Neural progenitor cell (in vitro differentiated cells): ENCODE data around the gene ATRN. TPM values are rescaled to one million over a fixed set of nuclear protein-coding genes. Genes with fewer than 3 reads are reported as not detected.

Experiments used
- DNase-seq: peaks from one replicate; pipeline ENCODE4 v3.0.0-alpha.2; 2016; ENCODE audit warnings: low spot score
- H2AFZ ChIP-seq: fragments of 200-600 bp; sonication (generic); replicated peaks from 2 replicates; pipeline ENCODE4 v1.6.1; 2016; ENCODE audit warnings: antibody characterized with exemption
- H3F3A ChIP-seq: fragments of 200-600 bp; sonication (generic); 2 replicates; pipeline ENCODE4 v1.6.1; 2016; ENCODE audit warnings: antibody characterized with exemption, low read depth
- H3K27ac ChIP-seq: fragments of 200-600 bp; sonication (generic); 2 replicates; pipeline ENCODE4 v1.5.1; 2016; ENCODE audit warnings: mild to moderate bottlenecking
- H3K27me3 ChIP-seq: fragments of 200-600 bp; sonication (generic); 2 replicates; pipeline ENCODE4 v1.6.1; 2016; ENCODE audit warnings: mild to moderate bottlenecking, moderate library complexity
- H3K36me3 ChIP-seq: fragments of 200-600 bp; sonication (generic); 2 replicates; pipeline ENCODE4 v1.5.1; 2016
- H3K4me1 ChIP-seq: fragments of 200-600 bp; sonication (generic); 2 replicates; pipeline ENCODE4 v1.6.1; 2016; ENCODE audit warnings: mixed run types
- H3K4me2 ChIP-seq: fragments of 200-600 bp; sonication (generic); 2 replicates; pipeline ENCODE4 v1.6.1; 2016
- H3K4me3 ChIP-seq: fragments of 200-600 bp; sonication (generic); 2 replicates; pipeline ENCODE4 v1.5.1; 2016
- H3K79me2 ChIP-seq: fragments of 200-600 bp; sonication (generic); 2 replicates; pipeline ENCODE4 v1.6.1; 2016; ENCODE audit warnings: low read depth
- H3K9ac ChIP-seq: fragments of 200-600 bp; sonication (generic); 2 replicates; pipeline ENCODE4 v1.6.1; 2016
- H3K9me3 ChIP-seq: fragments of 200-600 bp; sonication (generic); 2 replicates; pipeline ENCODE4 v1.5.1; 2016; ENCODE audit warnings: low read depth
- H4K20me1 ChIP-seq: fragments of 200-600 bp; sonication (generic); 2 replicates; pipeline ENCODE4 v1.6.1; 2016; ENCODE audit warnings: low read depth
- H3K27ac Mint-ChIP-seq: 3 replicates; pipeline ENCODE4 v1.8.0; 2021; ENCODE audit warnings: mixed read lengths
- H3K27me3 Mint-ChIP-seq: 2 replicates; pipeline ENCODE4 v1.8.0; 2022; ENCODE audit warnings: low read depth, mild to moderate bottlenecking, inconsistent platforms, moderate library complexity, mixed read lengths; ENCODE audit not compliant: insufficient read depth
- H3K36me3 Mint-ChIP-seq: 3 replicates; pipeline ENCODE4 v1.8.0; 2021; ENCODE audit warnings: mixed read lengths
- H3K4me1 Mint-ChIP-seq: 3 replicates; pipeline ENCODE4 v1.8.0; 2021; ENCODE audit warnings: mixed read lengths
- H3K4me3 Mint-ChIP-seq: 3 replicates; pipeline ENCODE4 v1.8.0; 2021; ENCODE audit warnings: mild to moderate bottlenecking, moderate library complexity, mixed read lengths
- H3K9me3 Mint-ChIP-seq: 3 replicates; pipeline ENCODE4 v1.8.0; 2020; ENCODE audit warnings: mixed read lengths
- EZH2 ChIP-seq: fragments of 200-600 bp; sonication (generic); IDR thresholded peaks from 2 replicates; pipeline ENCODE4 v1.6.1; 2017; ENCODE audit warnings: antibody characterized with exemption, mild to moderate bottlenecking, moderate library complexity
- EZH2phosphoT487 ChIP-seq: fragments of 200-600 bp; sonication (generic); IDR thresholded peaks from 2 replicates; pipeline ENCODE4 v1.6.1; 2017; ENCODE audit warnings: antibody characterized with exemption
- total RNA-seq: library from RNA; depleted of rRNA; stranded (reverse); fragments of >200 nt; gene quantifications from 2 replicates; pipeline ENCODE4 v1.2.3, GENCODE V29; 2015; ENCODE audit warnings: low replicate concordance
- TF ChIP-seq, protein P1 (sequence below): fragments of 200-600 bp; sonication (generic); IDR thresholded peaks from 2 replicates; pipeline ENCODE4 v1.5.1; 2017; ENCODE audit warnings: antibody characterized with exemption, mild to moderate bottlenecking

Gene ATRN
- total RNA-seq, 1 donor from 2014 or later: 36.8 TPM

DNA sequence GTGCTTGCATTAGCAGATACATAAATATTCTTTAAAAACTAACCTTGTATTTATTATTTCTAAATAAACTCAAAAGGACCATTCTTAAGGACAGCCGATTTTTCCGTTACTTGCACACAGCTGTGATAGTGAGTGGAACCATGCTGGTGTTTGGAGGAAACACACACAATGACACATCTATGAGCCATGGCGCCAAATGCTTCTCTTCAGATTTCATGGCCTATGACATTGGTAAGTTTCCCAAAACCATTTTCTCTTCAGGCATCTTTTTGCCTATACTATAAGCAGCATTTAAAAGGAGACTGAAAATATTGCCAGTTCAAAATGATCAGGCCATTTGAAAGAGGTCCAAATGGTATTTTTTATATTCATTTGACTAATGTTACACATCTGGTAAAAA, 92.3 kb downstream of the ATRN start:
- H3K36me3 ChIP-seq: no peaks in the 10 kb centered on the region
- H3K4me2 ChIP-seq: no peak overlapping the region
- no peaks in the 10 kb centered on the region for H3K27me3 ChIP-seq
- Mint-ChIP-seq H3K9me3 (no peaks in the 10 kb centered on the region), H3K27ac (no peak overlapping the region), H3K4me3 (no peak overlapping the region), H3K36me3 (peaks cover 7% of the 10 kb centered on the region), H3K4me1 (no peaks in the 10 kb centered on the region), H3K27me3 (peaks cover 4% of the 10 kb centered on the region)
- H3K4me1 ChIP-seq: no peaks in the 10 kb centered on the region
- no peak overlapping the region for H3K4me3 ChIP-seq
- no peaks in the 10 kb centered on the region for H4K20me1 ChIP-seq
- DNase-seq: no peak
- no peaks in the 10 kb centered on the region for H3K9me3 ChIP-seq
- H3K9ac ChIP-seq: no peak overlapping the region
- H2AFZ ChIP-seq: no peak overlapping the region
- H3F3A ChIP-seq: peaks cover 4% of the 10 kb centered on the region
- TF ChIP-seq, protein P1, sequence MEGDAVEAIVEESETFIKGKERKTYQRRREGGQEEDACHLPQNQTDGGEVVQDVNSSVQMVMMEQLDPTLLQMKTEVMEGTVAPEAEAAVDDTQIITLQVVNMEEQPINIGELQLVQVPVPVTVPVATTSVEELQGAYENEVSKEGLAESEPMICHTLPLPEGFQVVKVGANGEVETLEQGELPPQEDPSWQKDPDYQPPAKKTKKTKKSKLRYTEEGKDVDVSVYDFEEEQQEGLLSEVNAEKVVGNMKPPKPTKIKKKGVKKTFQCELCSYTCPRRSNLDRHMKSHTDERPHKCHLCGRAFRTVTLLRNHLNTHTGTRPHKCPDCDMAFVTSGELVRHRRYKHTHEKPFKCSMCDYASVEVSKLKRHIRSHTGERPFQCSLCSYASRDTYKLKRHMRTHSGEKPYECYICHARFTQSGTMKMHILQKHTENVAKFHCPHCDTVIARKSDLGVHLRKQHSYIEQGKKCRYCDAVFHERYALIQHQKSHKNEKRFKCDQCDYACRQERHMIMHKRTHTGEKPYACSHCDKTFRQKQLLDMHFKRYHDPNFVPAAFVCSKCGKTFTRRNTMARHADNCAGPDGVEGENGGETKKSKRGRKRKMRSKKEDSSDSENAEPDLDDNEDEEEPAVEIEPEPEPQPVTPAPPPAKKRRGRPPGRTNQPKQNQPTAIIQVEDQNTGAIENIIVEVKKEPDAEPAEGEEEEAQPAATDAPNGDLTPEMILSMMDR: no peak
- TF ChIP-seq EZH2phosphoT487 (no peak), EZH2 (no peak)
- H3K27ac ChIP-seq: no peak overlapping the region
- no peaks in the 10 kb centered on the region for H3K79me2 ChIP-seq

DNA sequence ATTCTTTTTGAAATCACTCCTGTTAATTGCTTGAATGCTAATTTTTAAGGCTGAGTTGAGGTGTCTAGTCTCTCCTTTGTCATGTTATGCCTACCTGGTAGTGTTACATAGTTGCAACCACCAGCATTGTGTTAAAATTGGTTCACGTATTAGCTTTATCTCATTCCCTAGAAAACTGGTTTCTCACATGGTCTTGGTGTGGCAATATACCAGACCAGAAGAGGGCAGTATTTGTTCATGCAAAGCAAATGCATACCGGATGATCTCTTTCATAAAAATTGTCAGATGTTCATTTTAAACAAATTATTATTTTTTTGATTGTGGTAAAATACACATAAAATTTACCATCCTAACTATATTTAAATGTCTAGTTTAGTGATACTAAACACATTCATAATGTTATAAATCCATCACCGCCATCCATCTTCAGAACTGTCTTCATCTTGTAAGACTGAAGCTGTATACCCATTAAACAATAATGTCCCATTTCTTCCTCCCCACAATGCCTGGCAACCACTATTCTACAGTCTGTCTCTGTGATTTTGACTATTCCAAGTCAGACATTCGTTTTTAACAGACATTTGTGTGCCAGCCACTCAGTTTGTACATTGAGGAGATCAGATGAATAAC, 92.8 kb downstream of the ATRN start:
- Mint-ChIP-seq H3K27ac (no peak overlapping the region), H3K36me3 (peaks cover 7% of the 10 kb centered on the region), H3K4me3 (no peak overlapping the region), H3K9me3 (no peaks in the 10 kb centered on the region), H3K27me3 (peaks cover 4% of the 10 kb centered on the region), H3K4me1 (no peaks in the 10 kb centered on the region)
- H3K4me3 ChIP-seq: no peak overlapping the region
- no peak overlapping the region for H3K4me2 ChIP-seq
- H3K27ac ChIP-seq: no peak overlapping the region
- TF ChIP-seq, protein P1: peak; percentile 81
- no peak for TF ChIP-seq EZH2phosphoT487
- peaks cover 2% of the 10 kb centered on the region for H3F3A ChIP-seq
- H3K9ac ChIP-seq: no peak overlapping the region
- H3K27me3 ChIP-seq: no peaks in the 10 kb centered on the region
- DNase-seq: peak; percentile 61
- no peaks in the 10 kb centered on the region for H3K36me3 ChIP-seq
- no peaks in the 10 kb centered on the region for H4K20me1 ChIP-seq
- H3K4me1 ChIP-seq: no peaks in the 10 kb centered on the region
- H3K9me3 ChIP-seq: no peaks in the 10 kb centered on the region
- H2AFZ ChIP-seq: no peak overlapping the region
- H3K79me2 ChIP-seq: no peaks in the 10 kb centered on the region

DNA sequence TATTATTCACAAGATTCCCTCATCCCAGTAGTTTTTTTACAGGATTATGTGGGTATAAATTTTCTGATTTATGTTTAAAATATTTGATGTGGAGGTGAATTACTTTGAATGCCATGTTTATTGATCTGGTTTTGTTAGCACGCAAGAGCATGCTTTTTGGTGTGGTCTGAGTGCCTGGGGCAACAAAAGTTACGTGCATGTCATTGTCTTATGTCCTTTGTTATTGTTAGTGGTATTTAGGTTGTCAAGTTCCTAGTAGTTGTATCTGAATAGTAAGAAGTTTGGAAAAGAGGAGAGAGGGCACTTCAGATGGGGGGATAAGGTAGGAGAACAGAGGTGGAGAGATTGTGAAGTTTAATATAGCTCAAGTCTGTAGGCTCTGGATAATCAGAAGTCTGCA, 95.0 kb downstream of the ATRN start:
- no peak for DNase-seq
- Histone ChIP-seq H4K20me1 (no peaks in the 10 kb centered on the region), H3F3A (no peaks in the 10 kb centered on the region), H3K4me1 (no peaks in the 10 kb centered on the region), H3K36me3 (no peaks in the 10 kb centered on the region), H3K4me3 (no peak overlapping the region), H3K9ac (no peak overlapping the region), H3K27ac (no peak overlapping the region), H3K27me3 (no peaks in the 10 kb centered on the region), H3K9me3 (no peaks in the 10 kb centered on the region), H3K4me2 (no peak overlapping the region), H3K79me2 (no peaks in the 10 kb centered on the region), H2AFZ (no peak overlapping the region)
- H3K4me3 Mint-ChIP-seq: no peak overlapping the region
- peaks cover 6% of the 10 kb centered on the region for H3K36me3 Mint-ChIP-seq
- H3K4me1 Mint-ChIP-seq: no peaks in the 10 kb centered on the region
- H3K27ac Mint-ChIP-seq: no peak overlapping the region
- TF ChIP-seq EZH2 (no peak), EZH2phosphoT487 (no peak)
- TF ChIP-seq, protein P1: no peak
- H3K27me3 Mint-ChIP-seq: peaks cover 4% of the 10 kb centered on the region
- no peaks in the 10 kb centered on the region for H3K9me3 Mint-ChIP-seq
